ENCODE data around the gene EIF4E2.

DNA sequence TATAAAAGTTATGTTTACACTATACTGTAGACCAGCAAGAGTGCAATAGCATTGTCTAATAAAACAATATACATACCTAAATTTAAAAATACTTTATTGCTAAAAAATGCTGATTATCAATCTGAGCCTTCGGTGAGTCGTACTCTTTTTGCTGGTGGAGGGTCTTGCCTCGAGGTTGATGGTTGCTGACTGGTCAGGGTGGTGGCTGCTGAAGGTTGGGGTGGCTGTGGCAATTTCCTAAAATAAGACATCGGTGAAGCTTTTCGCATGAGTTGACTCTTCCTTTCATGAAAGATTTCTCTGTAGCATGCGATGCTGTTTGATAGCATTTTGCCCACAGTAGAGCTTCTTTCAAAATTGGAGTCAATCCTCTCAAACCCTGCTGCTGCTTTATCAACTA lies 2.5 kb upstream of the EIF4E2 start:
- TF ChIP-seq EZH2 (IDR thresholded peaks at IDR 0.05; ENCODE audit: insufficient read depth, low read length): no peak
- TF ChIP-seq, protein P1, sequence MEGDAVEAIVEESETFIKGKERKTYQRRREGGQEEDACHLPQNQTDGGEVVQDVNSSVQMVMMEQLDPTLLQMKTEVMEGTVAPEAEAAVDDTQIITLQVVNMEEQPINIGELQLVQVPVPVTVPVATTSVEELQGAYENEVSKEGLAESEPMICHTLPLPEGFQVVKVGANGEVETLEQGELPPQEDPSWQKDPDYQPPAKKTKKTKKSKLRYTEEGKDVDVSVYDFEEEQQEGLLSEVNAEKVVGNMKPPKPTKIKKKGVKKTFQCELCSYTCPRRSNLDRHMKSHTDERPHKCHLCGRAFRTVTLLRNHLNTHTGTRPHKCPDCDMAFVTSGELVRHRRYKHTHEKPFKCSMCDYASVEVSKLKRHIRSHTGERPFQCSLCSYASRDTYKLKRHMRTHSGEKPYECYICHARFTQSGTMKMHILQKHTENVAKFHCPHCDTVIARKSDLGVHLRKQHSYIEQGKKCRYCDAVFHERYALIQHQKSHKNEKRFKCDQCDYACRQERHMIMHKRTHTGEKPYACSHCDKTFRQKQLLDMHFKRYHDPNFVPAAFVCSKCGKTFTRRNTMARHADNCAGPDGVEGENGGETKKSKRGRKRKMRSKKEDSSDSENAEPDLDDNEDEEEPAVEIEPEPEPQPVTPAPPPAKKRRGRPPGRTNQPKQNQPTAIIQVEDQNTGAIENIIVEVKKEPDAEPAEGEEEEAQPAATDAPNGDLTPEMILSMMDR (IDR thresholded peaks at IDR 0.05; ENCODE audit: insufficient read depth, low read depth, low read length): no peak

Data from astrocyte (in vitro differentiated cells and primary cell).